Measurements from ENCODE around the gene ZBTB7C. TPM values are rescaled to one million over a fixed set of nuclear protein-coding genes. Genes with fewer than 3 reads are reported as not detected.

ZBTB7C gene
- total and polyA plus RNA-seq, 2 of the 8 experiments (the other 6 are each of a cell fraction or from before 2014, with no cell fraction given): 0.15 to 0.45 TPM

GRCh38 chr18:48364146-48364545 is 45.0 kb downstream of the ZBTB7C start:
- Histone ChIP-seq H3K79me2 (ENCODE audit: control insufficient read depth in 1 of 2, insufficient read depth in 2 of 2, low read length in 2 of 2) (no peaks in the 10 kb centered on the region), H3K14ac (ENCODE audit: insufficient read length) (no peak overlapping the region), H4K5ac (ENCODE audit: insufficient read length, low read depth, low read length) (no peak overlapping the region), H3K36me3 (ENCODE audit: control insufficient read depth in 2 of 4, insufficient read depth in 4 of 4, low read length in 3 of 4) (no peaks in the 10 kb centered on the region), H2BK15ac (ENCODE audit: low read length) (peak overlapping the region; percentile 8; the same call in 1 of the 2 replicates), H4K91ac (replicated peaks; ENCODE audit: insufficient read length, low read length) (no peak overlapping the region), H2BK12ac (ENCODE audit: low read depth, low read length) (no peak overlapping the region), H2BK5ac (ENCODE audit: low read depth, low read length) (no peak overlapping the region), H3K79me1 (ENCODE audit: low read depth, low read length) (no peaks in the 10 kb centered on the region), H3K4ac (replicated peaks; ENCODE audit: insufficient read length, low read depth, low read length) (no peak overlapping the region), H2BK120ac (replicated peaks; ENCODE audit: low read depth, low read length) (no peak overlapping the region), H3K56ac (replicated peaks; ENCODE audit: insufficient read length, low read depth, low read length) (no peak overlapping the region), H3K23me2 (ENCODE audit: low read depth, low read length) (peaks cover 4% of the 10 kb centered on the region; the same call in 1 of the 2 replicates), H2AK5ac (ENCODE audit: low read depth, low read length) (no peak overlapping the region), H3K4me1 (replicated peaks in 1 of 4; ENCODE audit: control insufficient read depth in 3 of 4, insufficient read depth in 4 of 4, low read length in 3 of 4) (peaks cover 0 to 5% (median under 1%) of the 10 kb centered on the region in 4 experiments; a peak in 5 of 7 replicates), H3K23ac (ENCODE audit: insufficient read length) (no peak overlapping the region), H3K9ac (replicated peaks in 1 of 4; ENCODE audit: extremely low read depth in 1 of 4, low read depth in 3 of 4, low read length in 3 of 4) (no peak overlapping the region), H4K20me1 (replicated peaks in 1 of 2; ENCODE audit: control insufficient read depth in 1 of 2, insufficient read depth in 2 of 2, low read length in 2 of 2) (no peaks in the 10 kb centered on the region), H4K8ac (ENCODE audit: extremely low read depth, insufficient read depth, low read length) (no peak overlapping the region), H3K9me3 (ENCODE audit: insufficient read depth in 2 of 2, low read depth in 1 of 2, low read length in 1 of 2) (peaks cover 0 to 10% of the 10 kb centered on the region in 2 experiments; a peak in 1 of 4 replicates), H3K4me2 (ENCODE audit: insufficient read depth in 1 of 2, low read depth in 2 of 2, low read length in 2 of 2) (no peak overlapping the region), H3K27ac (ENCODE audit: low read depth, low read length) (no peak overlapping the region), H3K18ac (ENCODE audit: extremely low read depth, low read length) (no peak overlapping the region), H2BK20ac (ENCODE audit: low read length) (no peak overlapping the region), H3K27me3 (replicated peaks in 1 of 4; ENCODE audit: control insufficient read depth in 3 of 4, extremely low read depth in 1 of 4, insufficient read depth in 3 of 4, low read length in 3 of 4) (no peaks in the 10 kb centered on the region; a peak in 1 of 7 replicates), H3K4me3 (ENCODE audit: extremely low read depth in 1 of 4, insufficient read depth in 2 of 4, low read depth in 3 of 4, low read length in 4 of 4) (no peak overlapping the region), H2AFZ (ENCODE audit: low read length) (no peak overlapping the region)
- CTCF ChIA-PET (ENCODE audit: partially characterized antibody): interaction anchor here (1.1 to 2.6 kb wide), 7 partner anchors 9 to 81 kb away, joined by 3 to 10 read pairs (median 4); no protein-coding TSS in a partner anchor
- no peak for FAIRE-seq
- 94% methylated on average over 5 of the region's 5 CpGs; no CpG with 5 or more reads in 1 of the 2 experiments for WGBS, 2 experiments (ENCODE audit: extremely low coverage in 1 of 2, insufficient coverage in 1 of 2, insufficient read length in 1 of 2, insufficient replicate concordance in 2 of 2, low coverage in 1 of 2, low lambda C conversion rate in 2 of 2, missing lambda C conversion rate in 1 of 2)
- POLR2A ChIA-PET (ENCODE audit: partially characterized antibody): no interaction called here
- TF ChIP-seq SUZ12 (IDR thresholded peaks at IDR 0.05; ENCODE audit: low read length): no peak
- TF ChIP-seq SIN3A (conservative IDR thresholded peaks at IDR 0.05 in 1 of 2, IDR thresholded peaks at IDR 0.05 in 1 of 2; ENCODE audit: low read depth in 1 of 2, low read length in 2 of 2): no peak
- no peak for TF ChIP-seq EZH2 (IDR thresholded peaks at IDR 0.05; ENCODE audit: low read depth, low read length, severe bottlenecking)
- TF ChIP-seq CREB1 (IDR thresholded peaks at IDR 0.05): no peak
- TF ChIP-seq JUN (IDR thresholded peaks at IDR 0.05; ENCODE audit: low read depth, low read length): no peak
- no peak for TF ChIP-seq SP1 (IDR thresholded peaks at IDR 0.05; ENCODE audit: low read depth, low read length)
- DNase-seq (ENCODE audit: low read depth in 1 of 2, low spot score in 2 of 2): no peak
